DMS79 (cell line): Measurements from ENCODE around the gene MRPS26.
"Not testable (repeated sequence)": the region's sequence is repeated elsewhere in the genome, so short reads cannot be mapped to it uniquely, and the experiment has no call there.

ENCODE experiments used
- DNase-seq: peaks from one replicate; lab custom pipeline; 2025; lab: John Stamatoyannopoulos, UW

MRPS26 gene

GRCh38 chr20:3074812-3075211 lies 29.0 kb downstream of the MRPS26 start:
- DNase-seq, result no peak

- DNase-seq, result not testable (repeated sequence)
These were observed 29.5 kb downstream of the MRPS26 start for GRCh38 chr20:3075315-3075714.

DNA sequence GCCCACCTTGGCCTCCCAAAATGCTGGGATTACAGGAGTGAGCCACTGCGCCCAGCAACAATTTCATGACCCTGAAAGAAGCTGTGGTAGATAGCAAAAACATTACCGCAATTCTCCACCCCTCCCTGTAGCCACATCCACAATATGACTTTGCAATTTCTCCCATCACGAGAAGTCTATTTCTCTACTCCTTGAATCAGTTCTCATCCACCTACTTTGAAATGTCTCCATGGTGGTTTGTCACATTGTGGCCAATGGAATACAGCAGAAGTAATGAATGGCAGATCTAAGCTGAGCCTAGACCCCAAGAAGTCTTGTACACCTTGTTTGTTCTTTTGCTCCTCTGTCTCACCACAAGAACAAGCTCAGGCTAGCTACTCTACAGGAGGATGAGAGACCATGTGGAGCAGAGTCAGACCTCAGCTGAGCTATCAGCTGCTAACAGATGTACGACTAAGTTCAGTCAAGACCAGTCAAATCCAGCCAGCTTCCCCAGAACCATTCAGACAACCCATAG lies 31.8 kb downstream of the MRPS26 start:
- DNase-seq, result no peak

- DNase-seq, result no peak
These were observed 35.1 kb downstream of the MRPS26 start for GRCh38 chr20:3080939-3081388.

DNA sequence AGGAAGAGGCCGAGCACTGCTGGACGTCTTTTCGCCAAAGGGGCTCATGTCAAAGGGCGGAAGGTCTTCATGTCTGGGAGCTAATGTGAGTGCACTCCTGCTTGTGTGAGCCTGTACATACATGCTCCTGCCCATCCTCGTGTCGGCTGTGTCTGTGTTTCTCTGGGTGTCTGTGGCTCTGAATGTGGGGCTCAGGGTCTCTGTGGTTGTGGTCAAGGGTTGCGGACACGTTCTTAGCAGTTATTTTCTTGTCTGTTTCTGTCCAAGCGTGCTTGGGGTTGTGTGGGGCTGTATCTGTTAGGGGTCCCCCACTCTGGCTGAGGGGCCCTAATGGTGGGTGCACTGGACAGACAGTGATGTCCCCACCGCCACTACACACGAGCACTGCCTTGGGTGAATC lies 35.8 kb downstream of the MRPS26 start:
- DNase-seq, result no peak

GRCh38 chr20:3082306-3082951 lies 36.6 kb downstream of the MRPS26 start:
- DNase-seq, result no peak

GRCh38 chr20:3082955-3083952 lies 37.4 kb downstream of the MRPS26 start:
- DNase-seq, result no peak

DNA sequence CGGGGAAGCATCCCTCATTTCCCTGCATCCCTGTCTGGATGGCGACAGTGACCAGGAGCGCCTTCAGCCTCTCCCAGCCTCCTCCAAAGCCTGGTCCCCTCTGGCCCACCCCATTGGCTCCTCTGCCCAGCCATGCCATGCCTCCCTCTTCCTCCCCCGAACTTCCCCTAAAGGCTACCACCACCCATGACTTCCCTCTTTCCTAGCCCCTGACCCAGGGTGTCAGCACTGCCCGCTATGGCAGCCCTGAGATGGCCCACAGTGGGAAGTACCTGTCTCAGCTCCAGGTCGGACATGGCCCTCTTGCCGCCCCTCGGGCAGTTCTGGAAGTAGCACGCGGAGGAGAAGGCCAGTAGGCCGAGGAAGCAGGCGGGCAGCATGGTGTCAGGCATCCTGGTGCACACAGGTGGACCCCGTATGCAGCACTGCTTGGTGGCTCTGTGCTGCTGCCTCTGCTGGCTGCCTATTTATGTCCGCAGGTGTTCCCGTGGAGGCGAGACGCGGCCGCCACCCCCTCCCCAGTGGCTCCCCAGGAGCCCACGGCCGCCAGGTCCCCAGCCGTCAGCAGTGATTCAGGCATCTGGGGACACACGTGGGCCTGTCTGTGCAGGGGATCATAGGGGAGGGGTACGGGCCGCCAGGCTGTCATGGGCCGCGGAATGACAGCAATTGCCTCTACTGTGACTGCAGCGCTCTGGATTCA lies 38.6 kb downstream of the MRPS26 start, which contains the start of gene AVP:
TSS of gene AVP (minus strand) at position 442 of the 703 bp plus-strand sequence. CDS start at position 392, 50 bp downstream.
- DNase-seq, result no peak

GRCh38 chr20:3084986-3085360 lies 39.1 kb downstream of the MRPS26 start:
- DNase-seq, result no peak

DNA sequence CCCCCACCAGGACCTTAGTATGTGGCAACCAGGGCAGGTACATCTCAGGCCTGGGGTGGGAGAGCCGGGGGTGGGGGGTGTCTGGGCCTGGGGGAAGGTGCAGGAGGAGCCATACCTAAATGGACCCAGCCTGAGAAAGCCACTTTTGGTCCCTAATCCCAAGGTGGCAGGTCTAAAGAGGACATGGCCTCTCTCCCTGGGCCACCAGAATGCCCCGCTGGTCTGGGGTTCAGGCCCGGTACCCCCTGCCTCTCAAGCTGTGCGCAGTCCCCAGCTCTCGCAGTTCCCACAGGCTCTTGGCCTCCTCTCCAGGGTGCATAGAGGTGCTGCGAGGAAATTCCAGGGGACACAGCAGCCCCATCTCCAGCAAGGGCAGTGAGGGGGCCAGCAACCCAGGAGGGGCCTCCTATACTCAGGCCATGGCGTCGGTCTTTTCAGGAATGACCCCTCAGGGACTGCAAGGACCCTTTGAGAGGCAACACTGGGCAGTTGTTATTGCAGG lies 39.8 kb downstream of the MRPS26 start:
- no peak for DNase-seq

DNA sequence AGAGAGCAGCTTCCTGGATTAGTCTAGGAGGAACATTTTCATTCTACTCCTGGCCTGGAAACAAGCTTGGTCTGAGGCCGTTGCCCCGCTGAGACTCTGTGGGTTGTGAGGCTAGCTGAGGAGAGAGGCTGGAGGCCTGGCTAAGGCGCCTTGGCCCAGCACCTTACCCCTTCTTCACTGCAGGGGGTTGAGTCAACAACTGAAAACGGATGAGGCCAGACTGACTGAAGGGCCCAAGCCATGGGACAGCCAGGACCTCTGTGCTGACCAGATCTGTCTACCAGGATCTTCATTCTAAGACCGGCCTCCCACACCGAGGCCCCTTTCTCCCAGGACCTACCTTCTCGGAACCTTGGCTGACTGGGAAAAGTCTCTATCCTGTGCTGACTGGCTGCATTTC lies 42.2 kb downstream of the MRPS26 start:
- DNase-seq, result no peak

DNA sequence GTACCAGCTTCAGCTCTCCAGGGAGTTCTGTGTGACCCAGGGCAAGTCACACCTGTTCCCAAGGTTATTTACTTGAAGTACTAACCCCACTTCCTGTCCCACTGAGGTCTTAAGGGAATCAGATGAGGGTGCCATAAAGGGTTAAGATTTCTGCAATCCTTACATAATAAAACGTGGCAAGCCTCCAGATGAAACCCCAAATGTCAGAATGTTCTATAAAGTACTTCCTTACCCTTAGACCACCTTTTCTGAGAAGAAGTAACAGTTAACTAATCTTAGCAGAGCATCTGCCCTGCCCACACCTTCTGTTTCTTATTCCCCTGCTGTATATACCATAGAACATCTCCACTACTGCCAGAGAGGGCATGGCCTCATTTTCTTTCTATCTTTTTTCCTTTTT lies 44.7 kb downstream of the MRPS26 start:
- no peak for DNase-seq

- no peak for DNase-seq
These were observed 46.9 kb downstream of the MRPS26 start for GRCh38 chr20:3092611-3093379.

DNA sequence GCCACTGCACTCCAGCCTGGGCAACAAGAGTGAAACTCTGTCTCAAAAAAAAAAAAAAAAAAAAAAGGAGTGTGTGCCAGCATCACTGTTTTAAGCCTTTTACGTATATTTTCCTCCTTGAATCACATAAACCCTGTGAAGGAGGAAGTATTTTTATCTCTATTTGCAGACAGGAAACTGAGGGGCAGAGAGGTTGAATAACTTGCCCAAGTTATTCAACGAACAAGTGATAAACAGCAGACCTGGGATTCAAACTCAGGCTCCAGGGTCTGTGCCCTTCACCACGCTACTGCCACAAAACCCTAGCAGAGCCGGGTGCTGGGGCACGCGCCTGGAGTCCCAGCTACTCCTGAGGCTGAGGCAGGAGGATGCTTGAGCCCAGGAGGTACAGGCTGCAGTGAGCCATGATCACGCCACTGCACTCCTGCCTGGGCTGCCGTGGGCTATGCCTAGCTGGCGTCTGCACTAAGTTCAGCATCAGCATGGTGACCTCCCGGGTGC lies 48.1 kb downstream of the MRPS26 start:
- no peak for DNase-seq

DNA sequence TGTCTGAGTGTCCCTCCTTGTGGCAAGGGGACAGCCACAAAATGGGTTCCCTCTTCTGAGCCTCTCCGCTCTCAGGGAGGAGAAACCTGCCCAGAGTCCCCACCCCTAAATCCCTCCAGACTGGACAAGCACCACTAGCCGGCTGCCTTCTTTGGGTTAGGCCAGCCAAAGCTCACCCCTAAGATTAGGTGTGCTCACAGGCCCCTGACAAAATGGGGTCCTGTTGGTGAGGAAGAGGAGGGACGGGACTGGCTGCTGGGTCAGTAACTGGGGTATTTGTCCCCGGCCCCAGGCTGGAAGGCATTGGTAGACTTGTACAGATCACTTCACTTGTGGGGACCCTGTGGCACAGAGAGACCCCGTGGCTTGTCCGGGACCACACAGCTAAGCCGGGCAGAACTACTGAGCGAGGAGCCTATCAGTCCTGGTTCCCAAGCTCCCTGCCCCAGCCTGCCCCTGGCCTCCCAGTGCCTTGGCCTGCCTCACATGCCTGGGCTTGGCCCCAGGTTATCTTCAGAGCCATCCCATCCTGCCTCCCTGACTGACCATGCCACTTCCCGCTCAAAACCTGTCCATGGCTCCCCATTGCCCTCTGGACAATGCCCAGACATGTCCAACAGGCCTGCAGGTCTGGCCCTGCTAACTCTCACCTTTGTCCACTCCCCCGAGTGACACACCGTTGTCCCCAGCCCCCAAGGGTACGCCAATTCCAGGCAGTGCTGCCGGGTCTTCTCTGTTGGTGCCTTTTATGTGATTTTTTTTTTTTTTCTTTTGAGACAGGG lies 49.2 kb downstream of the MRPS26 start:
- no peak for DNase-seq
